Measurements from ENCODE around the gene SDHAF1.

The SDHAF1 gene

GRCh38 chr19:36030264-36031148 is 35.5 kb downstream of the SDHAF1 start:
- H2AFZ ChIP-seq (ENCODE audit: low read length): no peak overlapping the region
- H3K4me1 ChIP-seq (ENCODE audit: insufficient read depth, low read length, poor library complexity, severe bottlenecking): peaks cover 5% of the 10 kb centered on the region
- H3K27me3 ChIP-seq (ENCODE audit: insufficient read depth, low read length, poor library complexity, severe bottlenecking): no peaks in the 10 kb centered on the region
- H4K20me1 ChIP-seq (ENCODE audit: insufficient read depth, low read length, poor library complexity, severe bottlenecking): no peaks in the 10 kb centered on the region
- no peaks in the 10 kb centered on the region for H3K36me3 ChIP-seq (ENCODE audit: insufficient read depth, low read length)
- H3K4me2 ChIP-seq (ENCODE audit: low read depth, low read length, poor library complexity, severe bottlenecking): no peak overlapping the region
- TF ChIP-seq CTCF (conservative IDR thresholded peaks at IDR 0.05; ENCODE audit: low read length) (no peak), EZH2phosphoT487 (IDR thresholded peaks at IDR 0.05; ENCODE audit: borderline replicate concordance) (no peak)
- no peak overlapping the region for H3K9ac ChIP-seq (ENCODE audit: low read depth, low read length, poor library complexity, severe bottlenecking)
- H3K9me3 ChIP-seq (ENCODE audit: insufficient read depth, low read depth, low read length): no peaks in the 10 kb centered on the region
- no peaks in the 10 kb centered on the region for H3F3A ChIP-seq (ENCODE audit: low read depth)
- no peaks in the 10 kb centered on the region for H3K9me2 ChIP-seq (replicated peaks; ENCODE audit: low read depth, low read length)
- H3K4me3 ChIP-seq (ENCODE audit: low read length, poor library complexity, severe bottlenecking): no peak overlapping the region
- no peaks in the 10 kb centered on the region for H3K79me2 ChIP-seq (ENCODE audit: insufficient read depth, low read length)

GRCh38 chr19:36031308-36031707 is 36.3 kb downstream of the SDHAF1 start:
- Histone ChIP-seq H3K4me2 (ENCODE audit: low read depth, low read length, poor library complexity, severe bottlenecking) (no peak overlapping the region), H3K36me3 (ENCODE audit: insufficient read depth, low read length) (no peaks in the 10 kb centered on the region), H3K9ac (ENCODE audit: low read depth, low read length, poor library complexity, severe bottlenecking) (no peak overlapping the region), H4K20me1 (ENCODE audit: insufficient read depth, low read length, poor library complexity, severe bottlenecking) (no peaks in the 10 kb centered on the region), H3K79me2 (ENCODE audit: insufficient read depth, low read length) (no peaks in the 10 kb centered on the region), H3K9me2 (replicated peaks; ENCODE audit: low read depth, low read length) (no peaks in the 10 kb centered on the region), H3K4me1 (ENCODE audit: insufficient read depth, low read length, poor library complexity, severe bottlenecking) (peaks cover 8% of the 10 kb centered on the region), H3F3A (ENCODE audit: low read depth) (no peaks in the 10 kb centered on the region), H3K9me3 (ENCODE audit: insufficient read depth, low read depth, low read length) (no peaks in the 10 kb centered on the region), H3K27me3 (ENCODE audit: insufficient read depth, low read length, poor library complexity, severe bottlenecking) (no peaks in the 10 kb centered on the region), H2AFZ (ENCODE audit: low read length) (no peak overlapping the region), H3K4me3 (ENCODE audit: low read length, poor library complexity, severe bottlenecking) (no peak overlapping the region)
- TF ChIP-seq CTCF (conservative IDR thresholded peaks at IDR 0.05; ENCODE audit: low read length) (no peak), EZH2phosphoT487 (IDR thresholded peaks at IDR 0.05; ENCODE audit: borderline replicate concordance) (no peak)

GRCh38 chr19:36032251-36033104 is 37.5 kb downstream of the SDHAF1 start, which contains the start of gene CLIP3:
Gene CLIP3 (minus strand): TSS chr19:36032873. CDS start chr19:36032357, 516 bp downstream.
- Histone ChIP-seq H3K36me3 (ENCODE audit: insufficient read depth, low read length) (no peaks in the 10 kb centered on the region), H3K79me2 (ENCODE audit: insufficient read depth, low read length) (no peaks in the 10 kb centered on the region), H3K4me3 (ENCODE audit: low read length, poor library complexity, severe bottlenecking) (no peak within 1 kb of the TSS), H2AFZ (ENCODE audit: low read length) (no peak within 1 kb of the TSS), H3K4me2 (ENCODE audit: low read depth, low read length, poor library complexity, severe bottlenecking) (no peak within 1 kb of the TSS), H4K20me1 (ENCODE audit: insufficient read depth, low read length, poor library complexity, severe bottlenecking) (no peaks in the 10 kb centered on the region), H3F3A (ENCODE audit: low read depth) (no peaks in the 10 kb centered on the region), H3K27me3 (ENCODE audit: insufficient read depth, low read length, poor library complexity, severe bottlenecking) (no peaks in the 10 kb centered on the region), H3K9me2 (replicated peaks; ENCODE audit: low read depth, low read length) (no peaks in the 10 kb centered on the region), H3K4me1 (ENCODE audit: insufficient read depth, low read length, poor library complexity, severe bottlenecking) (peaks cover 14% of the 10 kb centered on the region), H3K9me3 (ENCODE audit: insufficient read depth, low read depth, low read length) (no peaks in the 10 kb centered on the region), H3K9ac (ENCODE audit: low read depth, low read length, poor library complexity, severe bottlenecking) (no peak within 1 kb of the TSS)
- TF ChIP-seq EZH2phosphoT487 (IDR thresholded peaks at IDR 0.05; ENCODE audit: borderline replicate concordance): no peak
- TF ChIP-seq CTCF (conservative IDR thresholded peaks at IDR 0.05; ENCODE audit: low read length): no peak

Measured in Loucy (cell line).